Activated CD8-positive, alpha-beta T cell treated with anti-CD3 and anti-CD28 coated beads, Interleukin-2, amount 10 ng/mL, durations not matched to agents 7 days and 5 days (primary cell): ENCODE results near the gene APOA4. TPM values are rescaled to one million over a fixed set of nuclear protein-coding genes. Genes with fewer than 3 reads are reported as not detected.

ENCODE experiments used
- ATAC-seq: fragments of 150-1000 bp; cut with Tn5 transposase; one replicate; pipeline ENCODE4 v1.10.0; 2021; ENCODE audit warnings: moderate library complexity
- CTCF ChIA-PET: fragments of 350-600 bp; sonication (Branson Sonifier 250); formaldehyde crosslinking; loops from one replicate; lab custom pipeline; 2021; ENCODE audit warnings: antibody characterized with exemption; lab: Charles Lee
- POLR2A ChIA-PET: fragments of 350-600 bp; sonication (Branson Sonifier 250); formaldehyde crosslinking; loops from one replicate; lab custom pipeline; 2021; ENCODE audit warnings: antibody characterized with exemption; lab: Charles Lee
- DNase-seq: peaks from one replicate; pipeline ENCODE4 v3.0.0-alpha.2; 2020
- H3K27ac Mint-ChIP-seq: one replicate; pipeline ENCODE4 v1.8.0; 2021; ENCODE audit warnings: mild to moderate bottlenecking, mixed read lengths
- H3K27me3 Mint-ChIP-seq: one replicate; pipeline ENCODE4 v1.8.0; 2021; ENCODE audit warnings: low read depth, mixed read lengths
- H3K36me3 Mint-ChIP-seq: one replicate; pipeline ENCODE4 v1.8.0; 2021; ENCODE audit warnings: low read depth, mixed read lengths
- H3K4me1 Mint-ChIP-seq: one replicate; pipeline ENCODE4 v1.8.0; 2021; ENCODE audit warnings: low read depth, mixed read lengths
- H3K4me3 Mint-ChIP-seq: one replicate; pipeline ENCODE4 v1.8.0; 2021; ENCODE audit warnings: mild to moderate bottlenecking, mixed read lengths
- H3K9me3 Mint-ChIP-seq: one replicate; pipeline ENCODE4 v1.8.0; 2022; ENCODE audit warnings: mixed read lengths; ENCODE audit not compliant: insufficient read depth
- total RNA-seq, 2 experiments: library from RNA; stranded (reverse); gene quantifications; one replicate each; pipeline ENCODE4 v1.2.3, GENCODE V29; 2021

APOA4 gene
- total RNA-seq, 2 experiments from 2014 or later = not detected

DNA sequence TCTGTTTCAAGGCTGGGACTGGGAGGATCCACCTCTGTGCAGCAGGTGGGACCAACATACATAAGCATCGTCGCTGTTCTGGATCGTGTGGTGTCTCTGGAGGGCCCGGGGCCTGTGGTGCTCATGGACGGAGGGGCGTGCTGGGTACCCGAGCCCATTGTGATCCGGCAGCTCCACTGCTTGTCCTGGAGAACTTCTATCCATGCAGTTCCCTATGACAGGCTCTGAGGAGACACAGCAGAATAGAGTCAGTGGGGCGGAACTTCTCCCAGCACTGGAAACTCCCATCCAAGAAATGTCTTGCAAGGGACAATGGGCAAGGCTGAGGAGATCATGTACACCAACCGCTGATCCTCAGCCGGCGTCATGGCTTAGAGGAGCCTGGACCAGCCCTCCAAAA is 26.0 kb upstream of the APOA4 start:
- ATAC-seq (no peak), DNase-seq (no peak)
- ChIA-PET POLR2A (no interaction called here), CTCF (interaction anchor here (6.7 to 8.2 kb wide), 2 partner anchors 13 to 56 kb away, joined by 34 to 64 read pairs; partner anchors contain the start of gene APOA5)
- Mint-ChIP-seq H3K4me3 (no peak overlapping the region), H3K27me3 (no peaks in the 10 kb centered on the region), H3K27ac (no peak overlapping the region), H3K4me1 (peaks cover 45% of the 10 kb centered on the region), H3K9me3 (no peaks in the 10 kb centered on the region), H3K36me3 (peaks cover 40% of the 10 kb centered on the region)

GRCh38 chr11:116847612-116848011 is 24.5 kb upstream of the APOA4 start:
- Mint-ChIP-seq H3K36me3 (peaks cover 40% of the 10 kb centered on the region), H3K9me3 (no peaks in the 10 kb centered on the region), H3K27me3 (no peaks in the 10 kb centered on the region), H3K4me3 (no peak overlapping the region), H3K4me1 (peaks cover 31% of the 10 kb centered on the region), H3K27ac (no peak overlapping the region)
- DNase-seq (no peak), ATAC-seq (no peak)
- ChIA-PET POLR2A (interaction anchor here (0.6 to 2.1 kb wide), 2 partner anchors 12 to 54 kb away, joined by 3 to 10 read pairs; no protein-coding TSS in a partner anchor), CTCF (interaction anchor here (1.1 to 6.7 kb wide), 2 partner anchors 12 to 56 kb away, joined by 4 to 34 read pairs; partner anchors contain the start of gene APOA5)

GRCh38 chr11:116844722-116845121 is 21.6 kb upstream of the APOA4 start:
- Mint-ChIP-seq H3K4me3 (no peak overlapping the region), H3K4me1 (peaks cover 6% of the 10 kb centered on the region), H3K27ac (no peak overlapping the region), H3K27me3 (no peaks in the 10 kb centered on the region), H3K36me3 (peaks cover 30% of the 10 kb centered on the region), H3K9me3 (no peaks in the 10 kb centered on the region)
- no peak for DNase-seq
- CTCF ChIA-PET = interaction anchor here (1.2 to 6.7 kb wide), 2 partner anchors 9 to 300 kb away, joined by 3 to 34 read pairs; partner anchors contain the start of gene PAFAH1B2
- POLR2A ChIA-PET = no interaction called here
- ATAC-seq = no peak

- Mint-ChIP-seq H3K36me3 (peaks cover 26% of the 10 kb centered on the region), H3K27ac (no peak overlapping the region), H3K27me3 (no peaks in the 10 kb centered on the region), H3K4me3 (no peak overlapping the region), H3K4me1 (peaks cover 3% of the 10 kb centered on the region), H3K9me3 (no peaks in the 10 kb centered on the region)
- ChIA-PET POLR2A (no interaction called here), CTCF (interaction anchor here (1.1 kb wide), 1 partner anchor 253 kb away, joined by 3 read pairs; no protein-coding TSS in a partner anchor)
- no peak for ATAC-seq
- no peak for DNase-seq
Measured at GRCh38 chr11:116843661-116844060, 20.6 kb upstream of the APOA4 start.

- CTCF ChIA-PET = interaction anchor here (0.8 to 1.1 kb wide), 2 partner anchors 9 to 254 kb away, joined by 3 read pairs; no protein-coding TSS in a partner anchor
- no peak overlapping the region for H3K4me3 Mint-ChIP-seq
- H3K9me3 Mint-ChIP-seq = no peaks in the 10 kb centered on the region
- no peak for ATAC-seq
- peaks cover 3% of the 10 kb centered on the region for H3K4me1 Mint-ChIP-seq
- POLR2A ChIA-PET = interaction anchor here (4.0 kb wide), 1 partner anchor 11 kb away, joined by 14 read pairs; no protein-coding TSS in a partner anchor
- H3K27ac Mint-ChIP-seq = peak overlapping the region; percentile 32
- H3K27me3 Mint-ChIP-seq = no peaks in the 10 kb centered on the region
- peaks cover 24% of the 10 kb centered on the region for H3K36me3 Mint-ChIP-seq
- DNase-seq = no peak
Measured at GRCh38 chr11:116842909-116843308, 19.8 kb upstream of the APOA4 start.

DNA sequence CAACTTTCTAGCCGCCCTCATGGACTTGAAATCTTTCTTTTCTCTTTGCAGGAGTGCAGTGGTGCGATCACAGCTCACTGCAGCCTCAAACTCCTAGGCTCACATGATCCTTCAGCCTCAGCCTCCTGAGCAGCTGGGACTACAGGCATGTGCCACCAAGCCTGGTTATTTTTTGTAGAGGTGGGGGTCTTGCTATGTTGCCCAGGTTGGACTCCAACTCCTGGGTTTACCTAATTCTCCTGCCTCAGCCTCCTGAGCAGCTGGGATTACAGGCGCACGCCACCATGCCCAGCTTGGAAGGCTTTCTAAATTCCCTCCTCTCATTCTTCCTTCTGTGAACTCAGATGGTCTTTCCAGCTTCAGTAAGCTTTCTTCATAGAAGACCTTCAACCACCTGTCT is 19.0 kb upstream of the APOA4 start:
- no peaks in the 10 kb centered on the region for H3K27me3 Mint-ChIP-seq
- no peaks in the 10 kb centered on the region for H3K9me3 Mint-ChIP-seq
- ChIA-PET POLR2A (interaction anchor here (1.0 to 4.0 kb wide), 2 partner anchors 9 to 11 kb away, joined by 5 to 14 read pairs; no protein-coding TSS in a partner anchor), CTCF (interaction anchor here (0.8 kb wide), 1 partner anchor 10 kb away, joined by 3 read pairs; no protein-coding TSS in a partner anchor)
- peaks cover 21% of the 10 kb centered on the region for H3K36me3 Mint-ChIP-seq
- H3K27ac Mint-ChIP-seq = no peak overlapping the region
- H3K4me3 Mint-ChIP-seq = no peak overlapping the region
- DNase-seq (no peak), ATAC-seq (no peak)
- H3K4me1 Mint-ChIP-seq = peaks cover 3% of the 10 kb centered on the region

DNA sequence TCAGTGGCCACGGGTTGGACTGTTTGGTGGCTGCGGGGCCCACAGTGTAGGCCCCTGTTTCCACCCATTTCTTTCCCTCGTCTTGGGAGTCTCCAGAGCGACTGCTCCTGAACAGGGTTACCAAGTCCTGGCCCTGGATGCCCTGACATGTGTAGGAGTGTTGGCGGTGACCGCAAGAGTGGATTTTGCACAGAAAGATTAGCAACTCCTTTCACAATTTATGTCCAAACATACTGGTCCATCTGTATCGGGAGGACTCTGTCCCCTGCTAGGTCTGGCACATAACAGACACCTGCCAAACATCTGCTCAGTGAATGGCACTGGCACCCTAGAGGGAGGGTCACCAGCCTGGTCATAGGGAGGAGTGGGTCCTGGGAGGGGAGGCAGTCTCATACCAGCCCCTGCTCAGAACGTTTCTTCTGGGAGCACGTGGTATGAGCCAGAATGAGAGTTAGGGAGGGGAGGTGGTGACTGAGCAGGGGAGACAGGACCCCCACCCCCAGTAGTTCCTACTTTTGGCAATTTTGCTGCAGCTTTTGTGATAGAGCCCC is 17.7 kb upstream of the APOA4 start:
- CTCF ChIA-PET = interaction anchor here (0.9 to 2.5 kb wide), 4 partner anchors 9 to 108 kb away, joined by 3 to 11 read pairs (median 6); partner anchors contain the start of gene APOA5
- Mint-ChIP-seq H3K4me3 (no peak overlapping the region), H3K27me3 (no peaks in the 10 kb centered on the region), H3K4me1 (peaks cover 9% of the 10 kb centered on the region), H3K36me3 (peaks cover 10% of the 10 kb centered on the region), H3K9me3 (no peaks in the 10 kb centered on the region), H3K27ac (no peak overlapping the region)
- DNase-seq (no peak), ATAC-seq (no peak)
- POLR2A ChIA-PET = interaction anchor here (4.0 kb wide), 1 partner anchor 13 kb away, joined by 14 read pairs; no protein-coding TSS in a partner anchor

DNA sequence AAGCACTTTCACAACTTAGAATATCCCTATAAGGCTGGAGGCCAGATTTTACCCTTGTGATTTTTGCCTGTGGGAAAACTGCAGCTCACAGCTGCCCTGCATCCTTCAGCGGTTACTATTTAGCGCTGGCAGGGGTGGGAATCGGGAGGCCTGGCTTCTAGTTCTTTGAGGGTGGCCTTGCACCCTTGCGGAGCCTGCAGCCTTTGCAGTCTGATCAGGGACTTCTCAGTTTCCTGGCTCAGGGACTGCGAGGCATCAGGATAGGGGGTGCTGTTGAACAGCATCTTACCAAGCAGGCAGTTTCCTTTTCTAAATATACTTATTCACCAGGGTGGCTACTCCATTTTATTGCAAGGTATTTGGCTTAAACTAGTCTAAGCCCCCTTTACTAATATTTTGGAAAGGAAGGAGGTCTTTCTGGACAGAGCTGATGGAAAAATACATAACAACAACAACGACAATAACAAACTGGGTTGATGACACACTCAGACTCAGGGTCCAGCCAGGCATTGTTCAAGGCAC is 17.2 kb upstream of the APOA4 start:
- no peak overlapping the region for H3K4me3 Mint-ChIP-seq
- H3K9me3 Mint-ChIP-seq = no peaks in the 10 kb centered on the region
- ATAC-seq (no peak), DNase-seq (no peak)
- H3K4me1 Mint-ChIP-seq = peaks cover 13% of the 10 kb centered on the region
- H3K27me3 Mint-ChIP-seq = no peaks in the 10 kb centered on the region
- ChIA-PET CTCF (interaction anchor here (0.6 to 2.5 kb wide), 5 partner anchors 10 to 108 kb away, joined by 3 to 11 read pairs (median 5); partner anchors contain the start of gene APOA5), POLR2A (interaction anchor here (0.6 to 4.0 kb wide), 2 partner anchors 13 to 46 kb away, joined by 3 to 14 read pairs; no protein-coding TSS in a partner anchor)
- peaks cover 6% of the 10 kb centered on the region for H3K36me3 Mint-ChIP-seq
- H3K27ac Mint-ChIP-seq = no peak overlapping the region

- Mint-ChIP-seq H3K27me3 (no peaks in the 10 kb centered on the region), H3K9me3 (no peaks in the 10 kb centered on the region), H3K36me3 (no peaks in the 10 kb centered on the region), H3K4me1 (peaks cover 20% of the 10 kb centered on the region), H3K4me3 (no peak overlapping the region), H3K27ac (no peak overlapping the region)
- DNase-seq (no peak), ATAC-seq (no peak)
- ChIA-PET POLR2A (no interaction called here), CTCF (interaction anchor here (1.0 to 6.5 kb wide), 4 partner anchors 15 to 48 kb away, joined by 3 to 211 read pairs (median 53); partner anchors contain the start of genes APOA5 and ZPR1)
Measured at GRCh38 chr11:116838321-116839084, 15.4 kb upstream of the APOA4 start.

DNA sequence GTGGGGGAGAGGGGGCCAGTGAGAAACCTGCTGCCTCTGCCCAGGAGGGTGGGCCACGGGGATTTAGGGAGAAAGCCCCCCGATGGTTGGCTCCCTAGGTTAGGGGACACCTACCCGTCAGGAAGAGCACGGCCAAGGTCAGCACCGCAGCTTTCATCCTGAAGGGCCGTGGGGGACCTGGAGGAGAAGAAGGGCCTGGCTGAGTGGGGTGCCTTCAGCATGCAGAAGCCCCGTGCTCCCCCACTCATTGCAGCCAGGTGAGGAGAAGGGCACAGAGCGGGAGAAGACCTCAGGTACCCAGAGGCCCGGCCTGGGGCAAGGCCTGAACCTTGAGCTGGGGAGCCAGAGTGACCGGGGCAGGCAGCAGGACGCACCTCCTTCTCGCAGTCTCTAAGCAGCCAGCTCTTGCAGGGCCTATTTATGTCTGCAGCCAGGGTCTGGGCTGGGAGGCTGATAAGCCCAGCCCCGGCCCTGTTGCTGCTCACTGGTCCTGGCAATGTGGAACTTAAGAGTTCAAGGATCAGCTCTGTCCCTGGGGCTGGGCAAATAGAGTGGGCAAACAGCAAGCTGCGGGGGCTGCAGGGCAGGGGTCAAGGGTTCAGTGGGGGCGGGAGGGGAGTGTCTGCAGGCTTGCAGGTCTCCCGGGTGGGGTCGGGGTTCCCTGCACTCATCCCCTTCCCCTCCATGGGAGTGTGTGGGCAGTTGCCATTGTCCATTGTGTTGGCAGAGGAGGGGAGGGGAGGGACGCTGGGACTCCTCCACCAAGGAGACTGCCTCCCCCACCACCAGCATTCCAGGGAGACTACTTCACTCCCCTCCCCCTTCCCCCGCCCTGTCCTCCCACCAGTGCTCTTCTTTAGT is 14.4 kb upstream of the APOA4 start, which contains the start of gene APOA1:
Gene APOA1, minus strand, starts transcription at position 392 of the 861 bp plus-strand sequence. Its CDS starts 235 bp downstream, at position 157.
- H3K27me3 Mint-ChIP-seq = no peaks in the 10 kb centered on the region
- ATAC-seq (no peak), DNase-seq (no peak)
- no peaks in the 10 kb centered on the region for H3K9me3 Mint-ChIP-seq
- H3K36me3 Mint-ChIP-seq = no peaks in the 10 kb centered on the region
- H3K4me3 Mint-ChIP-seq = no peak within 1 kb of the TSS
- CTCF ChIA-PET = interaction anchor here (1.7 to 6.5 kb wide), 8 partner anchors 16 to 390 kb away, joined by 6 to 211 read pairs (median 19); partner anchors contain the start of genes APOA5 and ZPR1
- H3K27ac Mint-ChIP-seq = no peak within 1 kb of the TSS
- peaks cover 20% of the 10 kb centered on the region for H3K4me1 Mint-ChIP-seq
- POLR2A ChIA-PET = interaction anchor here (3.3 kb wide), 1 partner anchor 16 kb away, joined by 57 read pairs; no protein-coding TSS in a partner anchor
